GM19239 (cell line): ENCODE measurements around the gene RHBDL1.

Experiments
- DNase-seq: peaks from one replicate; pipeline ENCODE4 v3.0.0; 2011; ENCODE audit warnings: low spot score; ENCODE audit not compliant: insufficient read length
- FAIRE-seq: peaks from 2 replicates; lab custom pipeline; 2011; peaks lifted over from hg19 to GRCh38; lab: Jason Lieb, UNC

RHBDL1 gene

DNA sequence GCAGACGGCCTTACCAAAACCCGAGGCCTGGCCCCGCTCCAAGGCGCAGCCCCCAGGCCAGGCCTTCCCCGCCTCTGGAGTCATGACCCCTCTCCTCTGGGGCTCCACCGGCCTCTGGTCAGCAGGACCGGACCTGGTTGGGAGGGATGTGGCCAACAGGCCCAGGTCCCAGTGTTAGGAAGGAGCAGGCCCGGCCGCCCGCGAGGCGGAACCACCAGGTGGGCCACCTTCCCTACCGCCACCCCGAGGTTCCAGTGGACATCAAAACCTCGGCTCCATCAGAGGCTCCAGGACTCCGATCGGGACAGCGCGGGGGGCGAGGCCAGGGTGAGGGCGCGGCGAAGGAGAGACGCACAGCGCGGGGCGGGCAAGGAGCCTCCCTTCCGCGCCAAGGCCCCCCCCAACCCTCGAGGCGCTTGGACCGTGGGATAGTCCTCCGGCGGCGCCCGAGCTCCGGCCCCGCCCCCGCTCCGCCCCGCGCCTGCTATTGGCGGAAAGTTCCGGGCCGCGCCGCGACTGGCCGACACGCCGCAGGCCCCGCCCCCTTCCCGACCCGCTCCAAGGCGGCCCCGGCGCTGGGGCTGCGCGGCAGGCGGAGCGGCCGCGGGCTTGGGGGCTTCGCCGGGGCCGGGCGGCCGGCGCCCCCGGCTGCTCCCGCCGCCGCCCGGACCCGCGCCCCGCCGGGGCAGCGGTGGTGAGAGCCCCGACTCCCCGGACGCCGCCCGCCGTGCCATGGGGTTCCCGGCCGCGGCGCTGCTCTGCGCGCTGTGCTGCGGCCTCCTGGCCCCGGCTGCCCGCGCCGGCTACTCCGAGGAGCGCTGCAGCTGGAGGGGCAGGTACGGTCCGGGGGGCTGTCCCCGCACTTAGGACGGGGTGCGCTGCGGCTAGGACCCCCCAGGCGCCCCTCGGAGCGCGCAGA lies 39.3 kb downstream of the RHBDL1 start, which contains the start of gene METRN:
TSS of gene METRN (plus strand) at position 561 of the 919 bp plus-strand sequence. CDS start at position 733, 172 bp downstream.
- DNase-seq = peak; percentile 99
- FAIRE-seq = peak; percentile 84

DNA sequence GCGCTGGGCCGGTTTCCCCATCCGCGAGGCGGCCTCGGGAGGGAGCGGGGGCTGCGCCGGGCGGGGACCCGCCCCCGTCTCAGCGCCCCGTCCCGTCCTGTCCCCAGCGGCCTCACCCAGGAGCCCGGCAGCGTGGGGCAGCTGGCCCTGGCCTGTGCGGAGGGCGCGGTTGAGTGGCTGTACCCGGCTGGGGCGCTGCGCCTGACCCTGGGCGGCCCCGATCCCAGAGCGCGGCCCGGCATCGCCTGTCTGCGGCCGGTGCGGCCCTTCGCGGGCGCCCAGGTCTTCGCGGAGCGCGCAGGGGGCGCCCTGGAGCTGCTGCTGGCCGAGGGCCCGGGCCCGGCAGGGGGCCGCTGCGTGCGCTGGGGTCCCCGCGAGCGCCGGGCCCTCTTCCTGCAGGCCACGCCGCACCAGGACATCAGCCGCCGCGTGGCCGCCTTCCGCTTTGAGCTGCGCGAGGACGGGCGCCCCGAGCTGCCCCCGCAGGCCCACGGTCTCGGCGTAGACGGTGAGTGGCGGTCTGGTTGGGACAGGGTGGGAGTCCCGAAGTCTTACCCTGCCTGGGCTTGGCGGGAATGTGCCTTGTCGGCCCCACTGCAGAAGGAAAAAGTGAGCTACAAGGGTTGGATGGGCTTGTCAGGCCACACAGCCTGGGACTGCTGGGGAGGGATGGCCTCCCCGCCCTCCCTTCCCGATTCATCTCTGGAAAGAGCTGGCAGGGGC lies 40.2 kb downstream of the RHBDL1 start:
- no peak for DNase-seq
- FAIRE-seq = no peak

DNA sequence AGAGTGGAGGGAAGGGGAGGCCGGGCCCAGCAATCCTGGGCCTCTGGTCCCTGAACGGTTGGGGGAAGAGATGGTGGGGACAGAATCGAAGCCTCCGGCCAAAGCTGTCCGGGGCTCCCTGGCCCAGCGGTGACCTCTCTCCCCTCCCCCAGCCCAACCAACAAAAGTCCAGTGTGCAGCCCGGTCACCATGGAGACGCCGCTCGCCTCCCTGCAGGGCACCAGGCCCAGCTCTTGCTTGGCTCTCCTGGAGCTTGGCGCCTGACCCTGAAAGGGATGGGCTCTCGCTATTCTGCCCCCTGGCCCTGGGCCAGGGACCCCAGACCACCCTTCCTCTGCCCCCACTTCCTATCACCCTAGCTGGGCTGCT lies 40.7 kb downstream of the RHBDL1 start:
- DNase-seq = no peak
- no peak for FAIRE-seq

DNA sequence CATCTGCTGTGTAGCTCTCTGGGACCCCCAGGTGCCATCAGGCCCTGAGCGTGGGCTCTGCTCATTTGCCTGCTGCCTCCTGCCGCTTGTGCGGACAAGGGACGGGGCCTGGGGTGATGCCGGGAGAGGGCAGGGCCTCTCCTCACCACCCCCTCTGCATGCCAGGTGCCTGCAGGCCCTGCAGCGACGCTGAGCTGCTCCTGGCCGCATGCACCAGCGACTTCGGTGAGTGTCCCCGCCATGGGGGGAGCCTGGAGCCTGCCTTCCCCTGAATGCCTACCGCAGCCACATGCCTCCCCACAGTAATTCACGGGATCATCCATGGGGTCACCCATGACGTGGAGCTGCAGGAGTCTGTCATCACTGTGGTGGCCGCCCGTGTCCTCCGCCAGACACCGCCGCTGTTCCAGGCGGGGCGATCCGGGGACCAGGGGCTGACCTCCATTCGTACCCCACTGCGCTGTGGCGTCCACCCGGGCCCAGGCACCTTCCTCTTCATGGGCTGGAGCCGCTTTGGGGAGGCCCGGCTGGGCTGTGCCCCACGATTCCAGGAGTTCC lies 41.4 kb downstream of the RHBDL1 start:
- DNase-seq (no peak), FAIRE-seq (no peak)

DNA sequence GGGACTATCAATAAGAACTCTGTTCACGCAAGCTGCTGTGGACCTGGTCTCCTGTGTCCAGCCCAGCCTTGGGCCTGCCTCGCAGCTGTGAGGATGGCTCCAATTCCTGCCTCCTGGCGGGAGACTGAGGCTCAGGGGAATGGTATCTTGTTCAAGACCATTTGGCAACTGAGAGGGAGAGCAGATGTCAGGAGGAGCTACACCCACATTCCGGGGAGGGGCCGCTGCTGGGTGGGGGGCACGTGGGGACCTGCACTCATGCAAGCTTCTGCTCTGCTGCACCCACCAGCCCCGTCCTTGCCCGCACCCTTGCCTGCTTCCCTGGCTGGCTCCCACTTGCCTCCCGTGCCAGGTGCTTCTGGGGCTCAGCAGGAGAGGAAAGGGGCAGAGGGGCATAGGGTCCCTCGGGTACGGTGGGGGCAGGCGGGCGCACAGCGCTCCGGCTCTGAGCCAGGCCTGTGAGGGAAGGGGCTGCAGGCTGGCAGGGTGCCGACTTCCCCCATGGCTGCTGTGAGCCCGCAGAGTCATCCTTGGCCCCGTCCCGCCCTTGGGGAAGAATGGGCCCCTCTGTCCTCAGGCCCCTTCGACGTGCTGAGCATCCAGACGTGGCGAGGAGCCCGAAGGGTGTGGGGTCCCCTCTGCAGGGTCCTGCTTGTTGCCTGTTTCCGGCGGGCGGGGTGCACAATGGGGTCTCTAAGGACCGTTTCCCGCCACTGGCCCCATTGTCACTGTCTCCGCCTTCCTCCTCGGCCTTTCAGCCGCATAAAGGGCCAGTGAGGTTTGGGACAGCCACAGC lies 42.2 kb downstream of the RHBDL1 start:
- FAIRE-seq = no peak
- no peak for DNase-seq

DNA sequence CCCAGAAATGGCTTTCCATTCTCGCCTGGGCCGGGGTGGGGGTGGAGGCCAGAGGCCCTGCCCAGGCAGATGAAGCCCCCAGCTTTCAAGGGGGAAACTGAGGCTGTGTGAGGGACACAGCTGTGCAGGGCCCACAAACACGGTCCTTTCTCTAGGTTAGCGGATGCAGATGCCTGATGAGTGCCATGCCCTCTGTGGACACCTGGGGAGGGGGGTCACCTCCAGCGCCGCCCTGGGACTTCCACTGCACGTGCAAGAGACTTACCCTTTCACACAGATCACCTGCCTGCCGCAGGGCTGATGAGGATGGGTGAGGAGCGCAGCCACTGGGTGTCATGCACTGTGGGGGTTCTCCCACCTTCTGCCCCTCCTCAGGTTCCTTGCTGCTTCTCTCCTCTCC lies 42.9 kb downstream of the RHBDL1 start:
- FAIRE-seq (no peak), DNase-seq (no peak)

DNA sequence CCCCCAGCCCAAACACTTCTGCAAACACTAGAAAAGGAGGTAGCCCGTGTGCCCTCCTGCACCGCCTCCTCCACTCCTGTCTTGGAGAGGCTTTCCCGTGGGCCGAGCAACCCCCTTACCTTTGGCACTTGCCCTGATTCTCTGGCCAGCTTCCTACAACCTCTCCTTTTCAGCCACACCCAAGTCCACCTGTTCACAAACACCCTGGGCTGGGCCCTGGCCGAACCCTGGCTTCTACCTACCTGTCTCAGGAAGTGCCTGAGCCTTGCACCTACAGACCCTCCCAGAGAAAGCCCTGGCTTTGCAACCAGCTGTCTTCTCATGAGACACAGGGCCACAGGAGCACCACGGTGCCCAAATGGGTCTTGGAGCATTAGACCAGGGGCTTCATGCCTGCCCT lies 43.5 kb downstream of the RHBDL1 start:
- DNase-seq = no peak
- no peak for FAIRE-seq

DNA sequence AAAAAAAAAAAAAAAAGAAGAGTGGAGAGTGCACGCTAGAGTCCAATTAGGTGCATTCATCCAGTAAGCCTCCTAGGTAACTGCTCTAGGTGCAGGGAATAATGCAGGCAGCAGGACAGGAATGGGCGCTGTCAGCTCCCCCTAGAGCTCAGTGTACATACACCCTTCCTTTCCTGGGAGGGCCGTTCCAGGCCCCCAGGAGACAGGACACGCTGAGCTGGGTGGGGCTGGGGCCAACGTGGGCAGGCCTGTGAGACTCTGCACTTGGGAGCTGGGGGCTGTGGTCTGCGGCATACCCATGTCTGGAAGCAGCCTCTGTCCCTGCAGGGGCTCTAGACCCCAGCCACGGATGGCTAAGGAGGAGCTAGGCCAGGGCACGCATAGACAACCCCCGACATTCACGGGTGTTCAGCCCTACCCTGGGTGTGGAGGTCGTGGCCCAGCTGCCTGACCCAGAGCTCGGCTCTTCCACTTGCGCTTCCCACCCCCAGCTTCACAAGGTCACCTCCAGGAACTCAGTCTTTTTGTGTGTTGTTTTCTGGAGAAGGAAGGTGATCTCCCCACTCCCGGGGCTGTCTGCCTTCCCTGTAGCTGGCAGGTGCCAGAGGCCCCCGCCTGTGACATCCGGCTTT lies 44.5 kb downstream of the RHBDL1 start:
- DNase-seq = no peak
- no peak for FAIRE-seq

DNA sequence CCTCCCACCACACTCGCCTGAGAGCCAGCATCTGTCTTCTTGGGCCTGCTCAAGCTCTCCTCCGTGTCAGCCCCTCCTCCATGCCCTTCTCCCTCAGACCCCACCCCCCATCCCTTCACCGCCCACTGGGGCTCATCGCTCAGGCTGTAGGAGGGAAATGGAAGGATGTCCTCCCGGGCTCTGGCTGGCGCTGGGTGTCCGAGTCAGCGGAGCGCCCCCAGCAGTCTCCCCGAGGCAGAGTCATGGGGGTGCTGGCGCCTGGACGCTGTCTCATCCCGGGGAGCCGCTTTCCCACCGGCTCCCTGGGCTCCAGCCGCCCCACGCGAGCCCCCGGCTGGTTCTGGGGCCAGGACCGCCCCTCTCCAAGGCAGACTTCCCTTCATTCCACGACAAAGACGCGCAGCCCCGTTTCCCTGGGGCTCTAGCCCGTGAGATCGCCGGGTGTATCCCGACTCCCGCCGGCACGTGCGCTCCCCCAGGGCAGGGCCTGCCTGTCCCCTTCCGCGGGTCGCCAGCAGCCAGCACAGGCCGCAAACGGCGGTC lies 45.0 kb downstream of the RHBDL1 start:
- FAIRE-seq (peak; percentile 96), DNase-seq (peak; percentile 79)

DNA sequence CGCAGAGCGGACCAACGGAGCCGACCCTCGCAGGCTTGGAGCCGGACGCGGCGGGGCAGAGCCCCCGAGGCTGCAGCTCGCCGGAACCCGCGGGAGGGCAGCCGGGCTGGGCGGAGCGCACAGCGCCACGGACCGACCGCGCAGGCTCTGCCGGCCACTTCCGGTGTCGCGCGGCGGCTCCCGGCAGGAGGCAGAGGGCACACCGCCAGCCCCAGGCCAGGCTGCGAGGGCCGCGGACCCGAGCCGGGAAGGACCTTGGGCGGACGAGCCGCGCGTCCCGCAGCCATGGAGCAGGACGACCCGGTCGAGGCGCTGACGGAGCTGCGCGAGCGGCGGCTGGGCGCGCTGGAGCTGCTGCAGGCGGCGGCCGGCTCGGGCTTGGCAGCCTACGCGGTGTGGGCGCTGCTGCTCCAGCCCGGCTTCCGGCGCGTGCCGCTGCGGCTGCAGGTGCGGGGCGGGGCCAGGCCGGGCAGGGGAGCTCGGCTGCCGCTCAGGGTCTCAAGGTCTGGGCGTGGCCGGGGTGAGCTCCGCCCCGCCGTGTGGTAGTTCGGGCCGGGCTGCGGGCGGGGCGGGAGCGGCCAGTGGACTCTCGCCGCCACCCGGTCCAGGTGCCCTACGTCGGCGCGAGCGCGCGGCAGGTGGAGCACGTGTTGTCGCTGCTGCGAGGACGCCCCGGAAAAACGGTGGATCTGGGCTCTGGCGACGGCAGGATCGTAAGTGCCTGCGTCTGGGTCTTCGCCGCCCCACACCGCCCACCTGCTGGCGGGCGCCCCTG lies 45.7 kb downstream of the RHBDL1 start, which contains the start of gene ANTKMT:
TSS of gene ANTKMT (plus strand) at position 157 of the 775 bp plus-strand sequence. CDS start at position 286, 129 bp downstream.
- DNase-seq (peak; percentile 99), FAIRE-seq (peak; percentile 93)

DNA sequence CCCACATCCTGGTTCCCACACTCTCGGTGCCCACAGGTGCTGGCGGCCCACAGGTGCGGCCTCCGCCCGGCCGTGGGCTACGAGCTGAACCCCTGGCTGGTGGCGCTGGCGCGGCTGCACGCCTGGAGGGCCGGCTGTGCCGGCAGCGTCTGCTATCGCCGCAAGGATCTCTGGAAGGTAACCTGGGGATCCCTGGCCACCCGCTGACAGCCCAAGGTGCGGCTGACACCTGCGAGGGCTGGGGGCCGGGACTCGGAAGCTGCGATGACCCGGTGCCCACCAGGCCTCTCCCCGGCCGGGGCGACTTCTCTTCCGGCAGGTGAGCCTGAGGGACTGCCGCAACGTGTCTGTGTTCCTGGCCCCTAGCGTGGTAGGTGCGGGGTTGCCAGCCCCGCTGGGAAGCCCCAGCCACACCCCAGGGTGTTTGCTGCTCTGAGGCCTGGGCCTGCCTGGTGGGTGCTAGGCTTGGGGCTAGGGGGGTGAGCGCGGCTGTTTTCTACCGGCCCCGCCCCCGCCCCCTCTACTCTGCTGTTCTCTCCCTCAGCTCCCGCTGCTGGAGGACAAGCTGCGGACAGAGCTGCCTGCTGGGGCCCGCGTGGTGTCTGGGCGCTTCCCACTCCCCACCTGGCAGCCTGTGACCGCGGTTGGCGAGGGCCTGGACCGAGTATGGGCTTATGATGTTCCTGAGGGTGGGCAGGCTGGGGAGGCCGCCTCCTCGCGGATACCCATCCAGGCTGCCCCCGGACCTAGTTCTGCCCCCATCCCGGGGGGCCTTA lies 46.5 kb downstream of the RHBDL1 start:
- DNase-seq (no peak), FAIRE-seq (no peak)

DNA sequence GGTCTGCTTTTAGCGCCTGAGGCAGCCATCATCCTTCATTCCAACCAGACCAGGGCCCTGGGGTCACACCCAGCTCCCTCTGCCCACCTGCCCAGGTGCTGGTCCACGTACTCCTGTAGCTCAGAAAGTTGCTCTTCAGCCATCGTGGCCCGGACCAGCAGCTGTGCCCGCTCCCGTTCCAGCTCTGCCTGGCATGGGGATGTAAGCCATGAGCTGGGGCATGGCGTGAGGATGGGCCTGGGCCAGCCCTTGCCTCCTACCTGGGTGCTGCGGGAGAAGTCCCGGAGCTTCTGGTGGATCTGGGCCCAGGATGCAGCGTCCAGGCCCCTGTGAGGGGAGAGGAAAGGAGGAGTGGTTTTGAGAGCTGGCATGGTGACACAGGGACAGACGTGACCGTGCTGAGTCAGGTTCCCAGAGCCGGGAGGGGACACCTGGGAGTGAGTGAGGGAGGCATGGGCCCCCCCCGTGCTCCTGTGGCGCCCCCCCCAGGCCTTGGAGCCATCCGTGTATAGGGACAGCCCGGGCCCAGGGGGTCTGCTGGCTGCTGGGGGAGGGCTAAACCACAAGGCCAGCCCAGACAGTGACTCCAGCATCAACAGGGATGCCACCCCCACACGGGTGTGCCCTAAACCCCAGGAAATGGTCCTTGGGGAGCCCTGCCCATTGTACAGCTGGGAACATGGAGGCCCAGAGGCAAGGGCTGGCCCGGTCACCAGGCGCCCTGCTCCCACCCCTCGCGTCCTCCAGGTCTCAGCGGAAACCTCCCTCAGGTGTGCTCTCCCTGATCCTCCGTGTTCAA lies 47.6 kb downstream of the RHBDL1 start:
- DNase-seq (no peak), FAIRE-seq (no peak)

DNA sequence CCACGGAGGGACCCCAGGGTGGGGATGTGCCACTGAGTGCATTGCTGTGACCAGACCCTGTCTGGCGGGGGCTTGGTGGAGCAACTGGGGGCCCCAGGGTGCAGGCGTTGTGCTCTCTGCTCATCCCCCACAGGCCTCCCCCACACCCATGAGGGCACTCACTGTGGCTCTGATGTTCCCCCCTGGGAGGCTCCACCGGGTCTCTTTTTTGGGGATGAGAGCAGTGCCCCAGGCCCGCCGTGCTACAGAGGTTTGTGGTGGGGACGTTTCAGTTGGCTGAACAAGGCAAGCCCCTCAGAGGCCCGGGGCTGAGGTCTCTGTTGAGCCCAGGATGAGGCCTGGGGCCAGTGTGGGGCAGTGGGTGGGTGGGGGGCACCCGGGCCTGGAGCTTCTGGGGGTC lies 48.2 kb downstream of the RHBDL1 start:
- FAIRE-seq = no peak

DNA sequence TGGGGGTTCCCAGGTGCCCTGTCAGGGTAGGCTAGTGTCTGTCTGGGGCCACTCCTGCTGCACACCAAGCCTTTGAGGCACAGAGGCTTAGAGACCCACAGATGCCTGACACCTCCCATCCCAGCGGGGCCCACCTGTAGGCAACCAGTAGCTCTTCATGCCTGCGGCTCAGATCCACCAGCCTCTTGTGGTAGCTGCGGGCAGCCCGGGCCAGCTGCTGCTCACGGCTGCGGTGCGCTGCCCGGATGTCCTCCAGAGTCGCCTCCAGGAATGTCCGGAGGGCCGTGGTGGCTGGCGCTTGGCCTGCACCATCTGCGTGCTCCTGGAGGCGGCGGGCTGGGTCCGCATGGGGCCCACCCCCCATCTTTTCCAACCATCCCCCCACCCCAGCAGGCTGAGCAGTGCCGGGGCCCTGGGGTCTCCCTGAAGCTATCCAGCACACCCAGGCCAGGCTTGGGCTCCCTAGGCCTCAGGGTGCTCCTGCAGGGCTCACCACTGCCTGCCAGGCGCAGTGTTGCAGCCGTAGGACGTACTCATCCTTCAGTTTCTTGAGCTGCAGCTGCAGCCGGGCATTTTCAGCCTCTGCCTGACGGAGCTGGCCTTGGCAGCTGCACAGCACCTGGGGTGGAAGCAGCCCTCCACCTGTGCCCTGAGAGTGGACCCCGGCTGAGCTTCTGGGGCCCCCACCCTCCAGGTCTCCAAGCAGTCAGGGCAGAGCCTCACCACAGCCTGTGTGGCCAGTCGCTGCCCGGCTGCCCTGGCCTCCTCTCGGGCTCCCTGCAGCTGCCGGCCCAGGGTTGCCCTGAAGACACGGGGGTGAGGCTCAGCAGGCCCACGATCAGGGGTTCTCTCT lies 48.9 kb downstream of the RHBDL1 start:
- DNase-seq (no peak), FAIRE-seq (no peak)

More for the DNA sequence above, 48.2 kb downstream of the RHBDL1 start:
- DNase-seq = no peak

DNA sequence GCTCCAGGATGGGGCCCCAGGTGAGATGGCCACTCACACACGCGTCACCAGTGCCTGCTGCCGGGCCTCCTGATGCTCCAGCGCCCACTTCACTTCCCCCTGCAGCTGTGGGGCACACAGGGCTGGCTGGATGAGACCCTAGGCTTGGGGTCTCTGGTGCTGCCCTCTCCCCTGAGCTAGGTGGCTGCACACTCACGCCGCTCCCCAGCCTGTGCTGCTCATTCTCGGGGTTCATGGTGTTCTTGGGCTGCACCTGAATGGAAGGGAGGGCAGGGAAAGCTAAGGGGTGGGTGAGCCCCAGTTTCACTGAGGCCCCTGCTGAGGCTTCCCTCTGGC lies 49.5 kb downstream of the RHBDL1 start:
- FAIRE-seq = no peak
- DNase-seq = no peak

DNA sequence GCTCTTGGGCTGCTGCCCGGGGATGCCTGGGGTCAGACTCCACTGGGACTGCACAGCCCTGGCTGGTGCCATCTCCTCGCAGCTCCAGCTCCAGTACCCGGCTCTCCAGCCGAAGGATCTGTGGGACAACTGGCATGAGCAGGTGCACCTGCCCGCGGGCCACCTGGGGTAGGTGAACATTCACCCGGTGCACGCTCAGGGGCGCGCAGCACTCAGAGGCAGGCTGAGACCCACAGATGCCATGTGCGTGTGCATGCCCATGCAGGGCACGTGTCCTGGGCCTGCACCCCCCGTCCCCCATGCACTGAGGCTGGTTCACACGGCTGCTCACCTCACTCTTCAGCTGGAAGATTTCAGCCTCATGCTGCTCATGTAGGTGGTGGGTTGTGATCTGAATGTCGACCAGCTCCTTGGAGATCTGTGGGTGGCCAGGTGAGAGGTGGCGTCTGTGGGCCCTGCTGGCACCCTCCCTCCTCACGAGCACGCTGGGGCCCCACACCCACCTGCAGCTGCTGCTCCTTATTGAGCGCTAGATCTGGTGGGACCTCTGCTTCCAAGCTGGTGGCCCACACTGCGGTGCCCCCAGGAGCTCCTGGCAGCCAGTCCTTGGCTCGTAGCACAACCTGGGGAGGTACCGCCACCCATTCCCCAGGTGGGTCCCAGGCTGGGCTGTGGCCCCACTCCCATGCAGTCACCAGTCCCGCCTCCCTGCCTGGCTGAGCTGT lies 50.2 kb downstream of the RHBDL1 start:
- FAIRE-seq (no peak), DNase-seq (no peak)
